CD4-positive, alpha-beta T cell treated with Interleukin-15 for 1 hour (primary cell): Measurements from ENCODE around the gene OR2A1.
"Not testable (repeated sequence)": the region's sequence is repeated elsewhere in the genome, so short reads cannot be mapped to it uniquely, and the experiment has no call there.

ENCODE experiments used
- DNase-seq: peaks from one replicate; pipeline ENCODE4 v3.0.0-alpha.2; 2020

Gene OR2A1

GRCh38 chr7:144311872-144312469 is at the start of gene OR2A1:
Gene OR2A1 (plus strand): TSS chr7:144312419. CDS start chr7:144318125, 5,706 bp downstream.
- not testable (repeated sequence) for DNase-seq

GRCh38 chr7:144264692-144265091 is 47.5 kb upstream of the OR2A1 start, which contains the start of gene OR2A7:
Gene OR2A7 (minus strand): TSS chr7:144264792. CDS start chr7:144259628, 5,164 bp downstream.
- DNase-seq, result not testable (repeated sequence)

GRCh38 chr7:144269188-144269587 is 43.0 kb upstream of the OR2A1 start, which contains the start of gene CTAGE8:
Gene CTAGE8 (minus strand): TSS chr7:144269288. CDS start chr7:144269250, 38 bp downstream.
- DNase-seq, result not testable (repeated sequence)

- not testable (repeated sequence) for DNase-seq
These were observed 36.9 kb upstream of the OR2A1 start for GRCh38 chr7:144275281-144275680.

GRCh38 chr7:144280010-144280409 is 32.2 kb upstream of the OR2A1 start:
- not testable (repeated sequence) for DNase-seq

GRCh38 chr7:144281981-144282380 is 30.2 kb upstream of the OR2A1 start:
- not testable (repeated sequence) for DNase-seq

- not testable (repeated sequence) for DNase-seq
These were observed 29.7 kb upstream of the OR2A1 start for GRCh38 chr7:144282490-144282889.

GRCh38 chr7:144283716-144284115 is 28.5 kb upstream of the OR2A1 start:
- DNase-seq, result not testable (repeated sequence)

GRCh38 chr7:144287171-144287784 is 24.9 kb upstream of the OR2A1 start:
- DNase-seq, result not testable (repeated sequence)

GRCh38 chr7:144291607-144292006 is 20.6 kb upstream of the OR2A1 start:
- DNase-seq, result not testable (repeated sequence)

GRCh38 chr7:144292384-144293161 is 19.6 kb upstream of the OR2A1 start:
- DNase-seq, result peak; percentile 12

- DNase-seq, result not testable (repeated sequence)
These were observed 18.3 kb upstream of the OR2A1 start for GRCh38 chr7:144293794-144294499.

GRCh38 chr7:144302578-144303303 is 9.5 kb upstream of the OR2A1 start:
- DNase-seq, result not testable (repeated sequence)

GRCh38 chr7:144303607-144304006 is 8.6 kb upstream of the OR2A1 start:
- not testable (repeated sequence) for DNase-seq

- DNase-seq, result not testable (repeated sequence)
These were observed 7.1 kb upstream of the OR2A1 start for GRCh38 chr7:144305156-144305555.

- DNase-seq, result not testable (repeated sequence)
These were observed 2.5 kb upstream of the OR2A1 start for GRCh38 chr7:144309702-144310101.

GRCh38 chr7:144311218-144311617 is 1.0 kb upstream of the OR2A1 start:
- not testable (repeated sequence) for DNase-seq

- DNase-seq, result not testable (repeated sequence)
These were observed 5.3 kb downstream of the OR2A1 start for GRCh38 chr7:144317537-144317936.

- not testable (repeated sequence) for DNase-seq
These were observed 7.3 kb downstream of the OR2A1 start for GRCh38 chr7:144319547-144319946.

- not testable (repeated sequence) for DNase-seq
These were observed 9.5 kb downstream of the OR2A1 start for GRCh38 chr7:144321677-144322206.

- not testable (repeated sequence) for DNase-seq
These were observed 11.1 kb downstream of the OR2A1 start for GRCh38 chr7:144323359-144323758.

- DNase-seq, result not testable (repeated sequence)
These were observed 13.6 kb downstream of the OR2A1 start for GRCh38 chr7:144325868-144326267.
